SH-SY5Y (cell line): ENCODE results near the gene ERICH6.

Experiments used
- GATA2 ChIP-seq: IDR thresholded peaks from 2 replicates; pipeline ENCODE4 v1.6.1; 2011; ENCODE audit warnings: mild to moderate bottlenecking, low read depth, low read length
- GATA3 ChIP-seq: IDR thresholded peaks from 2 replicates; pipeline ENCODE4 v1.6.1; 2011; ENCODE audit warnings: low read depth, mild to moderate bottlenecking, low read length, moderate library complexity

ERICH6 gene

DNA sequence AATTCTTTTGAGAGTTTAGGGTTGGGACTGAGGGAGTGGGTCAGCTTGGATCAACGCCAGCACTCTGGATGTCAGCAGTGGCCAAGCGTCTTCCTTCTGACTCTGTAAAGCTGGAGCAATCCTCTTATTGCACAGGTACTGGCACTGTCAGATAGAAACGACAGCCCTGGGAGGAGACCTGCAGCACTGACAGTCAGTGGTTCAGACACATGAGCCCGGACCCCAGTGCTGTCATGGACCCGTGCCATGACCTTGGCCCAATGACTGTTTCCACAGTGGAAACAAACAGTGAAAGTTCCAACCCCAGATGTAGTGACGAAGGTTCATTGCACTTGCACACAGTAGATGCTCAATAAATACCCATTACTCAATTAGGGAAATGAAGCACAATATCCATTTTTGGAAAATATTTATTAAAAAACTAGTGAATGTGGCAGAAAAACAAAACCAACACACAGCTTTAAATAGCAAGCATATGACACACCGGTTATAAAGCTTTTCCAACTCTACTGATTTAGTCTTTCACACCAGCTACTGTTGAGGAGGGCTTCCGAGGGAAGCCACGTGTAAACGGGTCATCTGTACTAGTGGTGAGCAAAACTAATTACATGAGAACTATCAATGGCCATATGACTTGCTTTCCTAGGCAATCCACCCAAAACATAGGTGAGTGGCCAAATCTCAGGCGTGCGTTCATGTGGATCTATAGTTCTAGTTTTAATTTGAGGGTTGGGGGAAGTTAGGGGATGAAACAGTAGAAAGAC lies 37.2 kb upstream of the ERICH6 start:
- TF ChIP-seq GATA2 (no peak), GATA3 (no peak)

DNA sequence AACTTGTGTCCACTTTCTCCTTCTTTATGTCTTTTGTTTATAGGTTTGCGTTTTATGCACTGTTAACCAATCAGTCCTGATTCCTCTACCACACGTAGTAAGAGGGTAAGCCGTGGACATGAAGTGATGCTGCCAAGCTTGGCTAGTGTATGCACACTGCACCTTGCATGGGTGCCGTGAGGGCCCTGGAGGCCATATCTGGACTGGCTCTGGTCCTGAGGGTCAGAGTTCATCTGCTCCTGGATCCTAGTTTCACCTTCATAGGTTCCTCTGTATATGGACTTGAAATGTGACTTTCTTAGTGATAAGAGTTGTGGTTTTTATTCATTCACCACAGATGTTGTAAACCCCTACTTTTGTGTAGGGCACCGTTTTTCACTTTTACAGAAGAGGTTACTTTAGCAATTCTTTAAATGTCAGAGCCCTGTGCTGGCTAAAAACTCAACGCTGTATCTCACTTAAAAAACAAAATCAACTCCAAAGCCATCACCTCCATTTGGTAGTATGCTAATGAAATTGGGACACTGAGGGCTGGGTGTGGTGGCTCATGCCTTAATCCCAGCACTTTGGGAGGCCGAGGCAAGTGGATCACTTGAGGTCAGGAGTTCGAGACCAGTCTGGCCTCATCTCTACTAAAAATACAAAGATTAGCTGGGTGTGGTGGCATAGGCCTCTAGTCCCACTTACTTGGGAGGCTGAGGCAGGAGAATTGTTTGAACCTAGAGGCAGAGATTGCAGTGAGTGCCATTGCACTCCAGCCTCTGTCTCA lies 36.3 kb upstream of the ERICH6 start:
- TF ChIP-seq GATA3 (no peak), GATA2 (no peak)

DNA sequence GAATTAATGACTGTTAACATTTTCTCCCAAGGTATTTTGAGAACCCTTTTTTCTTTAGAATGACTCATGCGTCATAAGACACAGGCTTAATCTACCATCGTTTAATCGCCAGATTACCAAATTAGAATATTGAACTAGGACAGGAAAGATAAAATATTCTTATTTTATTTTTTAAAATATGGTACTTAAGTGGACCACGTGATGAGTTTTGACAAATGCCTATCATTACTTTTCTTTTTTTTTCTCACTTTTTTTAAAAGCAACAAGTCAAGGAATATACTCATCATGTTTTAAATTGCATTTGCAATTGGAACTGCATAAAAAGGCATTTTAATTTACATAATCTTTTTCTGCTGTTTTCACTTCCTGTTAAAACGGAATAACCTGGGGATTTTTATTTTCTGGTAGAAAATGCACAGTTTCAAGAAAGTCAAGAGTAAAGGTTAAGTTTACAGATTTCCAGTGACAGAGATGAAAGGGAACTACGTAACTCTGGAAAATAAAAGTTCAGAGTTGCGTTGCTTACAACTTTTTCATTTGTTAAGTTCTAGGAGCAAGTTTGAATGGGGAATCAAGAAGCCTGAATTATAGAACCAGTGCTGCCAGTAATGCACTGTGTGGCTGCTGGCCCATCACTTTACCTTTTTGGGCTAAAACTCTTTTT lies 35.6 kb upstream of the ERICH6 start:
- TF ChIP-seq GATA2 (no peak), GATA3 (no peak)

DNA sequence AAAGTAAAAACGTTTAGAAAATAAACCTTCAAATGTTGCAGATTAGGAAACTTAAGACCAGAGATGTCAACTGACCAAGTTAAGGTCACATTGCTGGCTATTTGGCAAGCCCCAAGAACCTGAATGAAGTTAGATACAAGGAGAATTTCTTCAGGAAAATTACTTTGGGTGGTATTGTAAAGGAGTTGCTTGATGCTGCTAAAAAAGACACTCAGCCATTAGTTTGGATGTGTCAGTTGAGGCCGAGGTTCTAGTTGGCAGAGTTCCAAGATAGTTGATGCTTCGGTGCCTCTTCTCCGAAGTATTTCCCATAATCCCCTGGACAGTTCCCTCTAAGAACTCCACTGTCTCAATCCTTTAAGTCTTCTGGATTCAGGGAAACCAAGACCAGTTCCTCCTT lies 35.0 kb upstream of the ERICH6 start:
- TF ChIP-seq GATA2: no peak
- TF ChIP-seq GATA3: no peak

DNA sequence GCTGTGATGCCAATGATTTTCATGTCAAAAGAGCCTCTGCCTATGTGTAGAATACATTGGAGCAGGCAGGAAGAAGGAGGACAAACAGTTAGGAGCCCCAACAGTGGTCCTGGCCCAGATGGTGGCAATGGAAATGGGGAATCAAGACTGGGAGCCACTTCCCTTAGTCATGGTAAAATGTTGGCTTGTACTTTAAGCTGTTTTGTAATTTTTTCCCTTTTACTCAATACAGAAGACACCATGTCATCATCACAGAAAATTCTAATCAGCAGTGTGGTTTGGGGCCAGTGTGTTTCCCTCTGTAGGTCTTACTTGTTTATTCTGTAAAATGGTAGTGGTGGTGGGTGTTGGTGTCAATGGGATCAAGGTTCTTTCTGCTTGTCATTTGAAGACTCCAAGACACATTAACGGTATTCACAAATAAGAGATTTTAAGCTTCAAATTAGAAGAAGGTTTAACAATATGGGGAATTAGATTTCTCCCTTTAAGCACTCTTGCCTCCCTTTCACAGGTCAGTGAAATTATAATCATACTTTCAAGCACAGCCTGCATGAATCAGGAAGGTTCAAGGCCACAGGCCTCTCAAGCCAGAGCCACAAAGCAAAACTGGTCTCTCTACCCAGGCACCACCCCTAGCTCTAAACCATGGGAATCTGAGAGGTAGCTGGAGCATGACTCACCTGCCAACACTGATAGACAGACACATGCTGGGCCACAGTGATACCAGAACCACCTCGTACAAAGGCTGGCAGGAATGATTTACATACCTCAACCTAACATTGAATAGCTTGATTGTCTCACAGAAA lies 34.4 kb upstream of the ERICH6 start:
- TF ChIP-seq GATA2 (no peak), GATA3 (no peak)

DNA sequence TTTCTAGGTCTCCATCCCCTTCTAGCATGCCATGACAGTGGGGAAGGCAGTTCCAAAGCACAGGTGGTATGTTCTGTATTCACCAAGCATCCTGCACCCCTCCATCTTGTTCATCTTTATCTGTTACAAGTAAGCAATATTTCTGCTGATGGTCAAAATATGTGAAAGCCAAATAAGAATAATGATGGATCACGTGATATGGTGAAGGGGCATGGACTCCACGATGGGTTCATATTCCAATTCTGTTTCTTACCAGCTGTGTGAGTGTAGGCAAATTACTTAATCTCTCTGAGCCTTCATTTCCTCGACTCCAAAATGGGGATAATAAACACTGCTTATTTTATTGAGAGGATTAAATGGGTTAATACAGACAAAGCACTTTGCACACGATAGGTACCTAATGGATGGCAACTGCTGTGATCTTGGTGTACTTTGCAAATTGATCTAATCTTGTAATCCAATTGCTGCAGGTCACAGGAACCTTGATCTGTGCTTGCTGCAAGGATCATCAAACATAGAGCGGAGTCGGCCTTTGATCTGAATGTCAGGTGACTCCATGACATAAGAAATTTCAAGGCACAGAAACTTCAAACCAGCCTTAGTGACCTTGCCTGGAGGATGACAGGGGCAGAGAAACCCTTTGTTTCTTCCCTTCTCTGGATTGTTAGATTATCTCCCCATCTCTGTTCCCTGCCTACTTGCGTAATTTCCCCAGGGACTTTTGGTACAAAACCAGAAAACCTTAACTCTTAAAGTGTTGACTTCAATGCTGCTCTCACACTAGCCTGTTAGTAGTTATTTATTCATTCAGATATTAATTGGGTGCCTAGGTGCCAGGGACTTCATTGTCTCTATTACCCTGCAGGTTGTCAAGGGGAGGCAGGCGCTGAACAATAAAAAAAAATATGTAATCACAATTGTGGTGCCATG lies 33.4 kb upstream of the ERICH6 start:
- TF ChIP-seq GATA2 (peak; percentile 48; the same call in 1 of the 2 replicates), GATA3 (no peak)

DNA sequence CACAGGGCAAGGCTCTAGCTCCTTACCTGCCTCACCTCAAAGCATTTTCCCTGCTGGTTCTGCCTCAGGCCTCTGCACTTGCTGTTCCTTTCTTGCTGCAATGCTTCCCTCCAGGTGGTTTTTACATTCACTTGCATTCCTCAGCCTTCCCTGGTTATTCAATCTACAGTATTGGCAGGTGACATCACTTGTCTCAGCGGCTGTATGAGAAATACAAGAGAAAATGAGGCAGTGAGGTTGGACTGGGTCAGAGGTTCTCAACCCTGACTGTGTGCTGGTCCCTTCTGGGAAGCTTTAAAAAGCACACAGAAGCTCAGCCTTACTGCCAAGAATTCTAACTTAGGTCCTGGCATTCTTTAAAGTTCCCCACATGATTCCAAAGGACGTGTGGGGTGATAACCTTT lies 32.6 kb upstream of the ERICH6 start:
- TF ChIP-seq GATA2 (no peak), GATA3 (no peak)

DNA sequence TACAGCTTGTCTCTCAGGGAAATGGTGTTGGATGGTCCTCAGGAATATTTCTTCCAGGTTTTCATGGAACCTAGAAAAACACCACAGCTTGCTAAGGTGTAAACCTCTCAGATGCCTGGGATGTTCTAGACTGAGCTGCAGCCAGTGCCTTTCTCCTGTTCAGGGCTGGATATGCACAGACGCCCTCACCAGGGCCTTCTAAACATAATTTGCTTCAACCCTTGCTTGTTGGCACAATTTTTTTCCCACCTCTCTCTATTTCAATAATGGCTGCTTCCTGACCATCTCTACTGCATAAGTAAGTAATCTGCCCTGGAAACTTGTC lies 31.0 kb upstream of the ERICH6 start:
- TF ChIP-seq GATA3: no peak
- no peak for TF ChIP-seq GATA2

DNA sequence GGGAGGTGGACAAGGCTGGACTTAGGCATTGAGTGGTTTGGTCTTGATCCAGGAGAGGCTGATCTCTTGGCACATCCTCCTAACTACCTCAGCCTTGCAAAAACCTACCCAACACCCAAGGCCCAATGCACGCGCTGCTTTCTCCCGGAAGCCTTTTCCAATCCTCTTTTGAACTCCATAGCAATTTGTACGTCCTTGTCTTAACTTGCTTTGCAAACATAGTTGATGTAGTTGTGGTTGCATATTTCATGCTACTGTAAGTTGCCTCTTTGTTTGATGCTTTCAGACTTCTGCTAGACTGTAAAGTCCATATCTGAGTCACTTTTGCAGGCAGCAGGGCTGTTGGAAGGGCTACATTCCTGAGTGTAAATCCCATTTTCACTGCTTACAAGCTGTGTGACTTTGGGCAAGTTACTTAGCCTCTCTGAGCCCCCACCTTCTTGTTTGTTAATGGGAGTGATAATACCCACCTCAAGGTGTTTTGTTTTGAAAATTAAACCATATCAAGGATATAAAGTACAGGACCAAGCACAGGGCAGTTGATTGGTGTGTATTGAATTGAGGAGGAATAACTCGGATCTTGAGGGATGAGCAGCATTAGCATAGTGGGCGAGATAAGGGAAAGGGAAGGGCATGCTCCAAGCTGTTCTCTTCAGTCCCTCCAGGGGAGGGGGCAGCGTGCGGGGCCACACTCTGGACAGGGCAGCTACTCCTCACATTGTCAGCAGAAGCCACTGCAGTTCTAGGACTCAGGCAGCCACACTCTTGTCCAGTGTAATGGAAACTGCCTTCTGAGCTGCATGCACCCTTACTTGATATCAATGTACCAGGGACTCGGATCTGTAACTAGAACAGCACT lies 30.4 kb upstream of the ERICH6 start:
- no peak for TF ChIP-seq GATA3
- TF ChIP-seq GATA2: no peak

DNA sequence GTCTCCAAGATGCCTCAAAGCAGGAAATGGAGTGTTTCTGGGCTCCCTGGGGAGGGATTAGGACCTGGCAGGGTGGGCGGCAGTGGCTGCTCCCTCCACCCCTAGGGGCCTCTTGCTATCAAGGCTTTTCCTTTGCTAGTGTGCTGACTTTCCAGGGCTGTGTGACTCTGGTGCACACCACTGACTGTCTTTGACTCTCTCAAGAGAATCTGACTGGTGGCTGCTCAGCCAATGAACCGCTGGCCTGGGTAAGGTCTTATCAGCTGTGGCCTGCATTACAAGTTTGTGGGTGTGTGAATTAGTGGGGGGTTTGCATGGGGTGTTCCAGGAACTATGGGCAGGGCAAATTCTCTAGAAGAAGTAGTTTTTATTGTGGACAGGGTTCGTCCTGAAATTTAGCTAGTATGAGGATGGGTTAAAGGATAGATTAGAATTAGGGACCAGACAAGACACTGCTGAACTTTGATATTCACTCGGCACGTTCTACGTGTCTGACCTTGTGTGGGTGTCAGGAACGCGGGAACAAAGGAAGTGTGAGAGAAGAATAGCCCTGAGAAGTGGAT lies 29.7 kb upstream of the ERICH6 start:
- TF ChIP-seq GATA3: no peak
- TF ChIP-seq GATA2: no peak

DNA sequence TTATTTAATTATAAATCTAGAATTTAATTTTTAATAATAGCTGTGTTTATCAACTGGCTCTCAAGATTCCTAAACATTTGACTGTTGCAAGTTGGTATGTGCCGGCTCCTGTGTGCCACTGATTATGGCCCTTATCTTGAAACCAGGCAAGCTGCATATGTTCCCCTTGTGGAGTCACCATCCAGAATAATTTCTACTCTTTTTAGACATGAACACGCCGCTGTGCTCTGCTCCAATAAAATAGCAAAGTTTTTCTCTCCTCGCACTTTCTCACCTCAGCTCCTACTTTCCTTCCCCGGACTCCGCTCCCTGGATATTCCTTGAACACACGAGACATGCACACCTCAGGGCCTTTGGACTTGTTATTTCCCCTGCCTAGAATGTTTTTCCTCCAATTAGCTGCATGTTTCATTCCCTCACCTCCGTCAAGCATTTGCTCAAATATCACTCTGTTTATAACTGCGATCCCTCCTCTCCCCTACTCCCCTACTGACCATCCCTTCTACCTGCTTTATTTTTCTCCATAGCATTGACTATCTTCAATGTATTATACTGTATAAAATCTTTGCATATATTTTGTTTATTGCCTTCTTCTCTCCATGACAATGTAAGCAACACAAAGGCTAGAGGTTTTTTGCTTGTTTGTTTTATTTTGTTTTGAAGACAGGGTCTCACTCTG lies 26.1 kb upstream of the ERICH6 start:
- TF ChIP-seq GATA2 (no peak), GATA3 (no peak)
